GM23338 (cell line): Measurements from ENCODE around the gene EP400.

Experiments used
- CREB1 ChIP-seq: fragments of 250-450 bp; sonication (Bioruptor Pico); IDR thresholded peaks from 2 replicates; pipeline ENCODE4 v1.5.0; 2020; ENCODE audit warnings: low read depth, mild to moderate bottlenecking, moderate library complexity
- CTCF ChIP-seq, 2 experiments: fragments of 200-600 bp in 1 of 2; sonication (generic) in 1 of 2; conservative IDR thresholded peaks; 2 replicates each; pipeline versions ENCODE4 v1.5.1 to v1.6.1; 2016 to 2017; ENCODE audit warnings: antibody characterized with exemption in 2 of 2, low read depth in 2 of 2, mild to moderate bottlenecking in 2 of 2, moderate library complexity in 1 of 2
- ETS1 ChIP-seq: IDR thresholded peaks from 2 replicates; pipeline ENCODE4 v1.6.1; 2016; ENCODE audit warnings: antibody characterized with exemption
- EZH2 ChIP-seq: fragments of 200-600 bp; sonication (generic); IDR thresholded peaks from one replicate; pipeline ENCODE4 v1.8.0; 2017; ENCODE audit warnings: antibody characterized with exemption, mild to moderate bottlenecking, low read depth; ENCODE audit not compliant: unreplicated experiment
- EZH2phosphoT487 ChIP-seq: fragments of 200-600 bp; sonication (generic); IDR thresholded peaks from one replicate; pipeline ENCODE4 v1.8.1; 2018; ENCODE audit warnings: antibody characterized with exemption; ENCODE audit not compliant: unreplicated experiment
- JUNB ChIP-seq: IDR thresholded peaks from one replicate; pipeline ENCODE4 v1.6.1; 2016; ENCODE audit warnings: antibody characterized with exemption; ENCODE audit not compliant: unreplicated experiment
- NANOG ChIP-seq: IDR thresholded peaks from 2 replicates; pipeline ENCODE4 v1.6.1; 2016; ENCODE audit warnings: antibody characterized with exemption, borderline replicate concordance
- POLR2AphosphoS5 ChIP-seq: IDR thresholded peaks from 2 replicates; pipeline ENCODE4 v1.6.1; 2016; ENCODE audit warnings: antibody characterized with exemption, low read depth
- REST ChIP-seq: IDR thresholded peaks from one replicate; pipeline ENCODE4 v1.6.1; 2018; ENCODE audit warnings: antibody characterized with exemption; ENCODE audit not compliant: unreplicated experiment
- STAT1 ChIP-seq: IDR thresholded peaks from one replicate; pipeline ENCODE4 v1.6.1; 2016; ENCODE audit warnings: antibody characterized with exemption; ENCODE audit not compliant: unreplicated experiment

GRCh38 chr12:132105467-132105866 lies 155.7 kb downstream of the EP400 start:
- TF ChIP-seq CREB1 (CRISPR knock-in tag) (no peak), CTCF (conservative IDR thresholded peaks at IDR 0.05; ENCODE audit: low read depth in 2 of 2) (no peak), EZH2phosphoT487 (no peak), POLR2AphosphoS5 (no peak), JUNB (no peak), REST (no peak), NANOG (no peak), EZH2 (no peak), STAT1 (no peak), ETS1 (no peak)
